Smooth muscle cell (in vitro differentiated cells): ENCODE measurements around the gene NEDD4L. TPM values are rescaled to one million over a fixed set of nuclear protein-coding genes. Genes with fewer than 3 reads are reported as not detected.

Experiments
- DNase-seq: peaks from one replicate; lab custom pipeline; 2025; ENCODE audit not compliant: unreplicated experiment; lab: John Stamatoyannopoulos, UW
- H2AFZ ChIP-seq: fragments of 200-600 bp; sonication (generic); 2 replicates; pipeline ENCODE4 v1.6.0; 2016; ENCODE audit warnings: antibody characterized with exemption, low read depth, mild to moderate bottlenecking
- H3F3A ChIP-seq: fragments of 200-600 bp; sonication (generic); 2 replicates; pipeline ENCODE4 v1.6.0; 2017; ENCODE audit warnings: antibody characterized with exemption, low read depth
- H3K27ac ChIP-seq: fragments of 200-600 bp; sonication (generic); 2 replicates; pipeline ENCODE4 v1.5.1; 2016; ENCODE audit warnings: low read depth, mild to moderate bottlenecking
- H3K27me3 ChIP-seq: fragments of 200-600 bp; sonication (generic); 2 replicates; pipeline ENCODE4 v1.6.1; 2016; ENCODE audit warnings: low read depth, mild to moderate bottlenecking
- H3K36me3 ChIP-seq: fragments of 200-600 bp; sonication (generic); 2 replicates; pipeline ENCODE4 v1.5.1; 2016; ENCODE audit warnings: low read depth
- H3K4me1 ChIP-seq: fragments of 200-600 bp; sonication (generic); 2 replicates; pipeline ENCODE4 v1.5.1; 2016; ENCODE audit warnings: low read depth
- H3K4me2 ChIP-seq: fragments of 200-600 bp; sonication (generic); 2 replicates; pipeline ENCODE4 v1.6.0; 2016; ENCODE audit warnings: mild to moderate bottlenecking
- H3K4me3 ChIP-seq: fragments of 200-600 bp; sonication (generic); 2 replicates; pipeline ENCODE4 v1.5.1; 2016; ENCODE audit warnings: mild to moderate bottlenecking
- H3K79me2 ChIP-seq: fragments of 200-600 bp; sonication (generic); 2 replicates; pipeline ENCODE4 v1.6.0; 2016; ENCODE audit warnings: low read depth, mild to moderate bottlenecking
- H3K9ac ChIP-seq: fragments of 200-600 bp; sonication (generic); 2 replicates; pipeline ENCODE4 v1.6.0; 2016; ENCODE audit warnings: low read depth
- H3K9me3 ChIP-seq: fragments of 200-600 bp; sonication (generic); replicated peaks from 2 replicates; pipeline ENCODE4 v1.5.1; 2016; ENCODE audit warnings: low read depth
- H4K20me1 ChIP-seq: fragments of 200-600 bp; sonication (generic); 2 replicates; pipeline ENCODE4 v1.6.0; 2016; ENCODE audit warnings: low read depth
- WGBS: methylation state at CpG from one replicate; pipeline ENCODE4 v1.1.7; 2016; ENCODE audit warnings: low lambda C conversion rate; 5-methylcytosine and 5-hydroxymethylcytosine counted together
- polyA plus RNA-seq: library from polyadenylated mRNA; unstranded; fragments of >200 nt; fragmentation: Nextera tagmentation; extraction: Ambion mirVana; gene quantifications from 2 replicates; pipeline ENCODE4 v1.2.1, GENCODE V29; 2016
- total RNA-seq: library from RNA; depleted of rRNA; stranded (reverse); fragments of >200 nt; gene quantifications from 2 replicates; pipeline ENCODE4 v1.2.3, GENCODE V29; 2014
- TF ChIP-seq, protein P1 (sequence below): fragments of 200-600 bp; sonication (generic); IDR thresholded peaks from 2 replicates; pipeline ENCODE4 v1.5.1; 2017; ENCODE audit warnings: borderline replicate concordance, mild to moderate bottlenecking, antibody characterized with exemption; ENCODE audit not compliant: insufficient read depth, poor library complexity, severe bottlenecking

Gene NEDD4L
- total and polyA plus RNA-seq, 2 experiments from 2014 or later: 8.7 to 41.3 TPM

DNA sequence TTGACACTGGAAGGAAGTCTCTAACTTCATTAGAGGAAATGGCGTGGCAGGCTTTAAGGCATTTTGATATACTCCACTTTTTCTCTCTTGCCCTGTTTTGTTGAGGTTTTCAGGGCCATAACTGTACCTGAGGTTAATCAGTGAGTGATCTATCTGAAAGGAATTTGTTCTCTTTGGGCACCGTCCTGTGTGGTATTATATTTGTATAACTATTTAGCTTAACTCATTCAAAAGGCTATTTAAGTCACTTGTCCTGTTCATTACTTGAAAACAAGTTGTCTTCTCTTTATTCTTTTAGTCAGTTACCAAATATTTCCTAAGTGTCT lies 180.4 kb downstream of the NEDD4L start:
- H3K27me3 ChIP-seq: no peaks in the 10 kb centered on the region
- H3K27ac ChIP-seq: peak overlapping the region; percentile 90
- peaks cover 10% of the 10 kb centered on the region for H3K79me2 ChIP-seq
- DNase-seq: no peak
- peak overlapping the region; percentile 72 for H3K4me2 ChIP-seq
- H3K4me3 ChIP-seq: peak overlapping the region; percentile 54
- H3K4me1 ChIP-seq: peaks cover 22% of the 10 kb centered on the region
- H2AFZ ChIP-seq: no peak overlapping the region
- no peaks in the 10 kb centered on the region for H4K20me1 ChIP-seq
- no peaks in the 10 kb centered on the region for H3K9me3 ChIP-seq
- peaks cover 5% of the 10 kb centered on the region for H3F3A ChIP-seq
- WGBS: 23% methylated on average over 2 of the region's 2 CpGs
- no peaks in the 10 kb centered on the region for H3K36me3 ChIP-seq
- peak overlapping the region; percentile 84 for H3K9ac ChIP-seq
- TF ChIP-seq, protein P1, sequence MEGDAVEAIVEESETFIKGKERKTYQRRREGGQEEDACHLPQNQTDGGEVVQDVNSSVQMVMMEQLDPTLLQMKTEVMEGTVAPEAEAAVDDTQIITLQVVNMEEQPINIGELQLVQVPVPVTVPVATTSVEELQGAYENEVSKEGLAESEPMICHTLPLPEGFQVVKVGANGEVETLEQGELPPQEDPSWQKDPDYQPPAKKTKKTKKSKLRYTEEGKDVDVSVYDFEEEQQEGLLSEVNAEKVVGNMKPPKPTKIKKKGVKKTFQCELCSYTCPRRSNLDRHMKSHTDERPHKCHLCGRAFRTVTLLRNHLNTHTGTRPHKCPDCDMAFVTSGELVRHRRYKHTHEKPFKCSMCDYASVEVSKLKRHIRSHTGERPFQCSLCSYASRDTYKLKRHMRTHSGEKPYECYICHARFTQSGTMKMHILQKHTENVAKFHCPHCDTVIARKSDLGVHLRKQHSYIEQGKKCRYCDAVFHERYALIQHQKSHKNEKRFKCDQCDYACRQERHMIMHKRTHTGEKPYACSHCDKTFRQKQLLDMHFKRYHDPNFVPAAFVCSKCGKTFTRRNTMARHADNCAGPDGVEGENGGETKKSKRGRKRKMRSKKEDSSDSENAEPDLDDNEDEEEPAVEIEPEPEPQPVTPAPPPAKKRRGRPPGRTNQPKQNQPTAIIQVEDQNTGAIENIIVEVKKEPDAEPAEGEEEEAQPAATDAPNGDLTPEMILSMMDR: no peak

DNA sequence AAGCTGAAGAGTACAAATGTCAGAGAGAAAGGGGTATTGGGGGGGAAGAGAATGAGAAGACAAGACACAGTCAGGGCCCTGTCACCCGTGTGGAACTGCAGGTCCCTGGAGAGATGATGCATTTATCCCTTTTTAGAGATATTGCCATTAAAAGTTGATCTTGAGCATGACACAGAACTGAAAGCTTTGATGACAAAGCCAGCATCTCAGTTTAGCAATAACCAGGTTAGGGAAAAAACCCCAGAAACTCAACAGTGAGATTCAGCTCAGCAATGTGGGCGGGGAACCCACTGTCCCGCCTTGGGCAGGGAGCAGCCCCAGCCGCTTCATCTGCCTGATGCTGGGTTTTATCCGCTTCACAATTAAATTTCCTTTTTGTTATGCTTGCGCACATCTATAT lies 181.1 kb downstream of the NEDD4L start:
- Histone ChIP-seq H3K9ac (peak overlapping the region; percentile 84), H3K27ac (peak overlapping the region; percentile 90), H3K36me3 (no peaks in the 10 kb centered on the region), H4K20me1 (no peaks in the 10 kb centered on the region), H3K4me1 (peaks cover 22% of the 10 kb centered on the region), H3K9me3 (no peaks in the 10 kb centered on the region), H3K4me3 (peak overlapping the region; percentile 54), H3K27me3 (no peaks in the 10 kb centered on the region), H3K79me2 (peaks cover 10% of the 10 kb centered on the region), H2AFZ (no peak overlapping the region), H3K4me2 (peak overlapping the region; percentile 72), H3F3A (peaks cover 5% of the 10 kb centered on the region)
- TF ChIP-seq, protein P1: no peak
- no peak for DNase-seq
- WGBS: 86% methylated on average over 6 of the region's 6 CpGs

DNA sequence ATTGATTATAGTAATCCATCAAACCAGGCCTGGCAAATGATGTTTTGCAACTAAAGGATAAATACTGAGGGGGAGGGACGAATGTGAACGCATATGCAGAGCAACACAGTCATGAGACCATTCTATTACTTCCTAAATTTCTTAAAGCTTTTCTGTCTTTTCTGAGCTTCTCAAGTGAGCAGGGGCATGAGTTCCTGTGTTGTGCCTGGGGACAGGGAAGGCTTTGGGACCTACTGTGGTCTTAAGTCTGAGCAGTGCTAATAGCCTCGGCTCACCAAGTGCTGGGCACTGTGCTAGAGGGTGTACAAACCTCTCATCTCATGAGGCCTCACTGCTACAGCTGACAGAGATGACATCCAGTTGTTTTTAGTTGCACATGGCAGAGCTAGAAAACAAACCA lies 182.4 kb downstream of the NEDD4L start:
- H3K36me3 ChIP-seq: no peaks in the 10 kb centered on the region
- peaks cover 10% of the 10 kb centered on the region for H3K79me2 ChIP-seq
- no peak for DNase-seq
- H3K4me2 ChIP-seq: no peak overlapping the region
- H3F3A ChIP-seq: peaks cover 5% of the 10 kb centered on the region
- H2AFZ ChIP-seq: no peak overlapping the region
- TF ChIP-seq, protein P1: no peak
- H3K4me1 ChIP-seq: peaks cover 31% of the 10 kb centered on the region
- 92% methylated on average over 3 of the region's 3 CpGs for WGBS
- H3K4me3 ChIP-seq: no peak overlapping the region
- no peaks in the 10 kb centered on the region for H3K27me3 ChIP-seq
- H4K20me1 ChIP-seq: no peaks in the 10 kb centered on the region
- no peaks in the 10 kb centered on the region for H3K9me3 ChIP-seq
- H3K9ac ChIP-seq: no peak overlapping the region
- H3K27ac ChIP-seq: no peak overlapping the region

DNA sequence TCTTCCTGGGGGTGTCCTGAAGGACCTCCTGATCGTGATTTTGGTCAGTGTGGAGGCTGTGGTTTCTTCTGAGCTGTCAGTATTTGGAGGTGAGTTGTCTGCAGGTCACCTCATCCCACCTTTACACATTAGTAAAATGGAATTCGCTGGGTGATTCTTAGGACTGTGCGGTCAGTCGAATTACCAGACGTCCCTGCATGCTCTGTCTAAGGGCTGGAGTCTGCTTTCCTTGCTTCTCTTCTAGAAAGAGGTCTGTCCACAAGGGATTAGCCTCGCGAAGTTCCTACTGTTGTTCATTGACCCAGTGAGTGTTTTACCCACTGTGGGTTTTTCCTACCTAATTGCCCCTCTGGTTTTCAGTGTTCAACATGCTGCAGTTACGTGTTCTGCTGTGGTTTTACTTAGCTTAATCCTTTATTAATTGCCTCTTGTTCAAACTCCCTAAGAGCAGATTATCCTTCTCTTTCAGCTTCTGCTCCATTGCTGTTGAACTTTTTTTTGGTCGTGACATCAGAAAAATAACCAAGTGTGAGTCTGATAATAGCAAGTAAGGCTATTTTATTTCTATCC lies 183.4 kb downstream of the NEDD4L start:
- TF ChIP-seq, protein P1: no peak
- Histone ChIP-seq H2AFZ (no peak overlapping the region), H3K4me2 (no peak overlapping the region), H3K9ac (no peak overlapping the region), H4K20me1 (no peaks in the 10 kb centered on the region), H3K9me3 (no peaks in the 10 kb centered on the region), H3K4me1 (peaks cover 34% of the 10 kb centered on the region), H3K27ac (no peak overlapping the region), H3K36me3 (no peaks in the 10 kb centered on the region), H3K79me2 (peaks cover 14% of the 10 kb centered on the region), H3K4me3 (no peak overlapping the region), H3F3A (peaks cover 5% of the 10 kb centered on the region), H3K27me3 (no peaks in the 10 kb centered on the region)
- WGBS: 78% methylated on average over 9 of the region's 9 CpGs
- no peak for DNase-seq
